ENCODE data around the gene FAM50B. TPM values are rescaled to one million over a fixed set of nuclear protein-coding genes. Genes with fewer than 3 reads are reported as not detected.
A peak's percentile ranks its signal among the peaks of the same experiment; 100 is the strongest.

FAM50B gene
- total and polyA plus RNA-seq, 2 of the 13 experiments (the other 11 are each of a cell fraction or from before 2014, with no cell fraction given), result 0.05 TPM; not detected in 1

GRCh38 chr6:3813150-3813780 lies 35.9 kb upstream of the FAM50B start (continued):
- no peak for TF ChIP-seq ZBED4 (CRISPR knock-in tag; IDR thresholded peaks at IDR 0.05; ENCODE audit: borderline replicate concordance)
- no peak for TF ChIP-seq MEF2D (CRISPR knock-in tag; IDR thresholded peaks at IDR 0.05)
- TF ChIP-seq ZNF703 (CRISPR knock-in tag; IDR thresholded peaks at IDR 0.05; ENCODE audit: borderline replicate concordance), result no peak
- 0 out of 2 replicates have a peak, but pooled peaks have one; percentile 40 for TF ChIP-seq ZNF501 (CRISPR knock-in tag; IDR thresholded peaks at IDR 0.05)
- TF ChIP-seq TCF7 (IDR thresholded peaks at IDR 0.05; ENCODE audit: low read depth), result no peak
- TF ChIP-seq ZNF768 (CRISPR knock-in tag; IDR thresholded peaks at IDR 0.05), result peak; percentile 86; the same call in 1 of the 2 replicates
- no peak for TF ChIP-seq CBFB (CRISPR knock-in tag; IDR thresholded peaks at IDR 0.05)
- no peak for TF ChIP-seq ZNF124 (CRISPR knock-in tag; IDR thresholded peaks at IDR 0.05)
- TF ChIP-seq NR2F1 (CRISPR knock-in tag; IDR thresholded peaks at IDR 0.05), result no peak
- TF ChIP-seq ZHX2 (IDR thresholded peaks at IDR 0.05; ENCODE audit: low read depth), result no peak
- no peak for TF ChIP-seq ZHX2 (CRISPR knock-in tag; IDR thresholded peaks at IDR 0.05; ENCODE audit: borderline replicate concordance)
- no peak for TF ChIP-seq ZNF431 (CRISPR knock-in tag; IDR thresholded peaks at IDR 0.05; ENCODE audit: borderline replicate concordance, low read depth)
- TF ChIP-seq MIXL1 (CRISPR knock-in tag; IDR thresholded peaks at IDR 0.05), result no peak
- TF ChIP-seq CHCHD3 (CRISPR knock-in tag; IDR thresholded peaks at IDR 0.05), result no peak
- no peak for TF ChIP-seq ZNF225 (CRISPR knock-in tag; IDR thresholded peaks at IDR 0.05)
- TF ChIP-seq KDM1A (CRISPR knock-in tag; IDR thresholded peaks at IDR 0.05), result 0 out of 2 replicates have a peak, but pooled peaks have one; percentile 12
- TF ChIP-seq KDM2A (CRISPR knock-in tag; IDR thresholded peaks at IDR 0.05; ENCODE audit: borderline replicate concordance, low read depth), result peak; percentile 31; the same call in 1 of the 2 replicates
- no peak for TF ChIP-seq RBAK (CRISPR knock-in tag; IDR thresholded peaks at IDR 0.05)
- no peak for TF ChIP-seq AGO1 (IDR thresholded peaks at IDR 0.05; ENCODE audit: low read depth, low read length, poor library complexity, severe bottlenecking)
- no peak for TF ChIP-seq IRF1 (CRISPR knock-in tag; IDR thresholded peaks at IDR 0.05; ENCODE audit: low read depth)
- TF ChIP-seq NCOA2 (CRISPR knock-in tag; IDR thresholded peaks at IDR 0.05), result no peak

Measured in HepG2 (cell line).